Occipital lobe (tissue), 2 donors: ENCODE data around the gene MMP23B. TPM values are rescaled to one million over a fixed set of nuclear protein-coding genes. Genes with fewer than 3 reads are reported as not detected.
"Not testable (repeated sequence)": the region's sequence is repeated elsewhere in the genome, so short reads cannot be mapped to it uniquely, and the experiment has no call there.

ENCODE experiments used
- DNase-seq: peaks from one replicate; lab custom pipeline; 2025; lab: John Stamatoyannopoulos, UW
- total RNA-seq: library from RNA; depleted of rRNA; stranded (reverse); fragments of >200 nt; gene quantifications from one replicate; pipeline ENCODE4 v1.2.3, GENCODE V29; 2014

Gene MMP23B
- total RNA-seq, 1 donor from 2014 or later, result 0.31 TPM

DNA sequence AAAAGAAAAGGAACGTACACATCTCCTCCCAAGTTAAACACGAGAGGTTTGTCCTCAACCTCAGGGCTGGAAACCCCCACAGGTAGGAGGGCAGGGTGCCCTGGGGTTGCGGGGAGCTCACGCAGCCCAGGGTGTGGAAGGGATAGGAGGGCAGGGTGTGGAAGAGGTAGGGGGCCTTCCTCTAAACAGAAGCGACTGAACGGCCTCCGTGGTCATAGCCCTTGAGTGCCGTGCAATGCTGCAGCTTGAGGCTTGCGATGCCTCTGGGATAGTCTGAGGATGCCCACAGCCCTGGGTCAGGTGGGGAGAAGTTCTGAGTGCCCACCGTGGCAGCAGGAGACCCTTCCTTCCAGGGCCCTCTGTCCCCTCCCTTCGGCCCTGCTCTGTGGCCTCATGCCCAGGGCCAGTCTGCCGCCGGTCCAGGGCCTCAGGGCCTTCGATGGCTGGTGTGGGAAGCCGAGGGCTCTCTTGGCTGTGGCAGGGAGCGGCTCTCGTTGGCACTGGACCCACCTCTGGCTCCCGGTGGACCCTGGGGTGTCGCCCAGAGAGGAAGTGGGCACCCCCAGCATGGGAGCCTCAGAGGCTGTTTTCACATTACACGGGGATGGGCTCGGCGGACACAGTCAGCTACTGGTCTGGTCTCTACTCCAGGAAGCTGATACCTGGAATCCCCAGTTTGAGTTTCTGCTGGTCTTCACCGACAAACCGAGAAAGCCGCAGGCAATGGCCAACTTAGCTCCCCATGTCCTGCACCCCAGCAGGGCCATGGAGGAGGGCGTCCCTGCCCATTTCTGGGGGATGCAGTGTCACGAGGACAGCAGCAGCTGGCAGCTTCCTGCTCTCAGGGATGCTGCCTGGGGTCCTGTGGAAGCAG is 33.2 kb downstream of the MMP23B start:
- no peak for DNase-seq

DNA sequence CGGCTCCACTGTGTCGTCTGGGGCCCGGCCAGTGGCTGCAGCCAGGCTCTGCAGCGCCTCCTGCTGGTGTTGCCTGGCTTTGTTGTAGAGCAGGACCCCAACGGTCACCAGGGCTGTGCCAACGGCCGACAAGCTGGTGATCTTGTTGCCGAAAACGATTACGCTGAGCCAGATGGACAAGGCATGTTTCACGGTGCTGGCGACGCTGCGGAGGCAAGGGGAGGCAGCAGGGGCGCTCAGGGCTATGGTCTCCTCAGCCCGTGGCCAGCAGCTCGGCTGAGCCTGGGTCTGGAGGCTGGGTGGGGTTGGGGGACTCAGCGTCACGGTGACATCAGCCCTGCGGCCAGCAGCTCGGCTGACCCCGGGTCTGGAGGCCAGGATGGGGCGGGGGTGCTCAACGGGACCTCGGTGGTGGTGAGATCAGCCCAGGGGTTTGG is 33.9 kb downstream of the MMP23B start:
- no peak for DNase-seq

DNA sequence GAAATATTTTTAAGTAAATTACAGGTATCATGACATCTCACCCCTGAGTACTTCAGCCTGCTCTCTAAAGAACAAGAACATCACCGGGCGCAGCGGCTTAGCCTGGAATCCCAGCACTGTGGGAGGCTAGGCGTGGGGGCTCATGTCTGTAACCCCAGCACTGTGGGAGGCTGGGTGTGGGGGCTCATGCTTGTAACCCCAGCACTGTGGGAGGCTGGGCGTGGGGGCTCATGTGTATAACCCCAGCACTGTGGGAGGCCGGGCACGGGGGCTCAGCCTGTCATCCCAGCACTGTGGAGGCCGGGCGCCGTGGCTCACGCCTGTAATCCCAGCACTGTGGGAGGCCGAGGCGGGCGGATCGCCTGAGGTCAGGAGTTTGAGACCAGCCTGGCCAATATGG is 34.6 kb downstream of the MMP23B start:
- no peak for DNase-seq

DNA sequence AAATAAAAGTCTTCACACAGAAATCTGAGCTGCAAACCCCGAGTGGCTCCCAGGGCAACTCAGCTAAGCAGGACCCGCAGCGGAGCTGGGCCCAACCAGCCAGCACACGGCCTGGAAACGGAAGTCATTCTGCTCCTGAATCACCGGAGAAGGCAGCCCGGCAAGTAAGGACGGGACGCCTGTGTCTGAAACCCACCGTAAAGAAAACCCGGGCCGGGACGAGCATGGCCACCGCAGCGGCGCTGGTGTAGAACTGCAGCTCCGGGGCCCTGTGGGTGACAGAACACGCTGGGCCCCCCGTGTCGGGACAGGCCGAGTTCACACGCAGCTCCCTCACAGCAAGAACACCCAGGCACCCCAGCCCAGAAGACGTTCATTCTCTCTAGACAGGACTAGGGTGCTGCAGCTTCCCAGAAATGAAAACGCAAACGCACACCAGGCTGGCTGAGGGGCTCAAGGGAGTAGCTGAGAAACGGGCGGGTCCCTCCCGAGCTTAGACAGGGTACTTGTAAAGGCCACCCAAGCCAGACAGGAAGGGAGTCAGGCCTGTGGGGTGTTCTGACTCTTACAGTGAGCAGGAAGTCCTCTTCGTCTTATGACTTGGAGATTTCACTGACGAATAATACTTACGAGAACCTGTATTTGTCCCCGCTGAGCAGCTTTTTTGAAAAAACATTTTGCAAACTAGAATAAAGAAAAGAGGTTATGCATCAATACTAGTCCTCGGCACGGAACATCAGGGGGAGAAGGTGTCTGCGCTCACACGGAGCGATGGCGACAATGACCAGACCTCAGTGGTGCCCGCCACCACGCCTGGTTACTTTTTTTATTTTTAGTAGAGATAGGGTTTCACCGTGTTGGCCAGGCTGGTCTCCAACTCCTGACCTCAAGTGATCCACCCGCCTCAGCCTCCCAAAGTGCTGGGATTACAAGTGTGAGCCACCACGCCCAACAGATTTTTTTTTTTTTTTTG is 37.8 kb downstream of the MMP23B start:
- DNase-seq, result no peak

DNA sequence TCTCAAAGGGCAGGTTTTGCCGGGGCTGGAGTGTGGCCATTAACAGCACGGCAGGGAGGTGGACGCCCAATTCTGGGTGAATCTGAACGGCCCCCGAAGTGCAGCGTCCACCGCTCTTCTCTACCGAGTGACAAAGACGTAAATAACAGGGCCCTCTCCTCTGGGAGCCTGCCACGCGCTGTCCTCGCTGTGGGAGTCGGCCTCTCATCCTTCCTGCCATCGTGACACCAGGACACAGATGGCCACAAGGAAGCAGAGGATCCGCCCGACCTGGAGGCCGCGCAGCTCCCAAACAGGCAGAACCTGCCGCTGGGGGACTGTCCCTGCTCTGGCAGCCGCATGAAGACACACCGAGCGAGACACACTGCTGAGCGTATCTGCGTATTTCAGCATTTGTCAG is 38.9 kb downstream of the MMP23B start:
- no peak for DNase-seq

DNA sequence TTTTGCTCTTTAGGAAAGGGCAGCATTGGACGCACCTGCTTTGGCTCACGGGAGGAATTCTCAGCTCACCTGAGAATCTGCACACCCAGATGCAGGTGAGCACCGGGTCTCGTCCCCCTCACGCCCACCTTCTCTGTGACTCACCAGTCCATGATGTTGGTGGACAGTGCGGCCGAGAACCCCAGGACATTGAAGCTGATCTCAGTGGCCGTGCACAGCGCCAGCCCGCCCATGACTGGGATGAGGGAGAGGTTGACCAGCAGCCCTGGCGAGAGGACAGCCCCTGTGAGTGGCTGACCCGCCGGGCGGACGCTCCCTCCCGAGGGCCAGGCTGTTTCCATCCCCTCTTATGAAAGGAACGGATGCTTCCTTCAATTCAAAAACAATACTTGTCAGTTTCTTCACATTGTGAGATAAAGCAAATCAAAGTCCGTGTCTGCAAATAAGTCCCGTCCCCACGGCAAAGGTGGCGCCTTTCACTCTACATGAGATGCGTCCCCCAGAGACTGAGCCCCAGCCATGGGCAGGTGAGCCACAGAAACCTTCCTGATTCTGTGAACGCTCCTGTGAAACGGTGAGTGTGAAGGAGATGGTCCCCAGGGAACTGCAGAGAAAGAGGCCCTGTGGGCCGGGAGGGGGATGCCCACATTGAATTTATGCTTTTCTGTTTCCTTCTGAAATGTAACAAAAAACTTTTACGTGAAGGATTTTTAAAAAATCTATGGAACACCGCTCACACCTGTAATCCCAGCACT is 39.6 kb downstream of the MMP23B start:
- DNase-seq, result no peak

DNA sequence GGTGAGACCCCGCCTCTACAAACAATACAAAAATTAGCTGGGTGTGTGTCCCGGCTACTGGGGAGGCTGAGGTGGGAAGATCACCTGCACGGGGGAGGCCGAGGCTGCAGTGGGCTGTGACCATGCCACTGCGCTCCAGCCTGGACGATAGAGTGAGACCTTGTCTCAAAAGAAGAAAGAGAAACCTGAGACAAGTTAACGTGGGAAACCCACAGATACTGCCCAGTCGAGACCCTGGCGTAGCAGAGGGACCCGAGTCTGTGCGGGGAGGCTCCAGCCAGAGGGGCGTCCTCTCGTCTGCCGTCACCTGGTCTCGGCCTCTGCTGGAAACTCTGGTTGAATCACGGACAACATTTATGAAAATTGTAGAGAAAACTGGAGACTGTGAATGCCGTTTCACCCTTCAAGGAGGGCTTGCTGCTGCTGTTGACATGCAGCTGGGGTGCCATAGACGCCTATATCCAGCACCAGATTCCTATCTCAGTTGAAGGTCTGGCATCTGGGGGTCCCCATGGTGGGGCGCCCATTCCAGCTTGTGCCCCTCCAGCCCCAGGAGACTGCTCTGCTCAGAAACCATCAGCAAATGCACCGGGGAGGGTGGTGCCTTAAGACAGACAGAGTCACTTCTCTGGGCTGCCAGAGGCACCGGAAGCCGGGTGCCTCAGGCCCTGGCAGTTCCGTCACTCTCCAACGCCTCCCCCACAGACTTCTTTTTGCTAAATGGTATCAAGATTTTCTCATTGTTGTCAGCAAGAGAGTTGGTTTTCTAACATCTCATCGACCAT is 40.4 kb downstream of the MMP23B start:
- DNase-seq, result no peak

DNA sequence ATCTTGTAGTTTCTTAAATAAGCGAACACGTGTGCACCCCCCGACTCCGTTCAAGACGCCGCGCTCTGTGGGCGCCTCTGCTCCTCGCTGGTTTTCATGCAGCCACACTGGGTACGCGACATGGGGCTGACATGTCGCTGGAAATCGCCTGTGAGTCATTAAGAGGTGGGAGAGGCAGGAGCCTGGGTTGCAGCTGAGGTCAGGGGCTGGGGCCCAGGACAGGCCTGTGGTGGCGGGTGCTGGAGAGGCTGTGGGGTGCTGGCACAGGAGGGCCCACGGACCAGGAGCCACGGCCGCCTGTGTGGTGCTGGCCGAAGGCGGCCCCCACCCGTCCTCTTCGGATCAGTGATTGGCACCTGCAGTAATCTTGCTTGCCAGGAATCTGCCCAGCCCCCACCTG is 42.8 kb downstream of the MMP23B start:
- DNase-seq, result not testable (repeated sequence)

DNA sequence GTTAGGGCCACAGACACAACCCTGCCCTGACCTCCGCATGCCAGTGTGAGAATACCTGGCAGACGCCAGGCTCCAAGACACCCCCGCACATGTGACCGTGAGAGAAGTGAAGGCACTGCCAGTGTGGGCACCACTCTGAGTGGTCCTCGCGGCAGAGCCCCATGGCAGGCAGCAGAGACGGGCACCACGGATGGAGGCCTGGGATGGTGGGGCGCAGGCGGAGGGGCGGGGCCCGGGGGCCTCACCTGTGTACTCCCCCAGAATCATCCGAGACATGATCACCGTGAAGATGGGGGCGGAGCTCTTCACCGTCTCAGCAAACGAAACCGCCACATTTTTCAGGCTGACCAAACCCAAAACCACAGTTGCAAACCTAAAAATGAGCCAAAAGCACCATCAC is 43.2 kb downstream of the MMP23B start:
- not testable (repeated sequence) for DNase-seq

DNA sequence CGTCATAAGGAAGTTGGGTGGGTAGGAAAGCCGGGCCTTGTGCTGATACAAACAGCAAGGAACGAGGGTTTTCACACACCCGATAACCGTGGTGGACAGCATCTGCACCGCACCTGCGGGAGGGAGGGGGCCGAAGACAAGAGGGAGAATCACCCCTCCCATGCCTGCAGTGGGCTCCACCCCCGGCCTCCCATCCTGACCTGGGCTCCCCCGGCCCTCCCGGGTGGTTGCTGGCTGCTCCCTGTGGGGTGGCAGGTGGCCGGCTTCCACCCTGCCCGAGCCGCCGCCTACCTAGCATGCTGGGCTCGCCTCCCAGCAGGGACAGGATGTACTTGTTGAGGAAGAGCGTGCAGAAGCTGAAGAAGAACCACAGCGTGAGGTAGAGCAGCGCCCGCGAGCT is 44.1 kb downstream of the MMP23B start:
- not testable (repeated sequence) for DNase-seq

DNA sequence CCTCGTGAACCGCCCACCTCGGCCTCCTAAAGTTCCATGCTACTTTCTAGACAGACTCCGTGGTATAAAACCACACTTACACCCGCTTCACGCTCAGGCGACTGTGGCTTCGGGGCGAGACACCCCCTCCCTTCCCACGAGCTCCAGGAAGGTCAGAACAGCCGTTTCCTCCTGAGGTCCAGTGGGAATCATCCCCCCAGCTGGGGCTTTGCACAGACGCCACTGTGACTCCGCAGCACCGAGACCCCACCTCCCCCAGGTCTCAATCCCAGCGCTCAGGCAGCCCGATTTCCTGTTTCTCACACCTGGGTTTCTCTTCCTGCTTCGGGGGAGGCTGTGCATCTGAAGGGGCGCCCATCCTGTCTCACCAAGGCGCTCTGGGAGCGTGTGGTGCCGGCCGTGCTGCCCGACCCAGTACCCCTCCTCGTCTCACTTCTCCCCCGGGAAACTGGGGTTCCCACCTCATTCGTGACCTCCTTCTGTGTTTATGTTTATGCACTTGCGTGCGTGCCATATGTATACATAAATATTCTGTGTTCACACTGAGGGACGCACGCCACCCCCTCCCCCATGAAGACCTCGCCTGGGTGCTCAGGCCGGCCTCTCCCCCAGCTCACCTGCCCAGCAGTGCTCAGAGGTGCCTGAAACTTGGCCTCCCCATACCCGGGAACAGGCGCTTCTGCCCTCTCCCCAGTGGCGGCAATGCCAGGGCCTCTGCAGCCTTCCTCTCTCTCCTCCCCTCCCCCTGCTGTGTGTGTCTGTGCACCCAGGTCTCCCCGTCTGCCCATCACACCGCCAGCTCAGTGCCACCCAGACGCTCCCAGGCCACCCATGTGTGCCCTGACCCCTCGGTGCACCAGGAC is 46.0 kb downstream of the MMP23B start:
- no peak for DNase-seq

DNA sequence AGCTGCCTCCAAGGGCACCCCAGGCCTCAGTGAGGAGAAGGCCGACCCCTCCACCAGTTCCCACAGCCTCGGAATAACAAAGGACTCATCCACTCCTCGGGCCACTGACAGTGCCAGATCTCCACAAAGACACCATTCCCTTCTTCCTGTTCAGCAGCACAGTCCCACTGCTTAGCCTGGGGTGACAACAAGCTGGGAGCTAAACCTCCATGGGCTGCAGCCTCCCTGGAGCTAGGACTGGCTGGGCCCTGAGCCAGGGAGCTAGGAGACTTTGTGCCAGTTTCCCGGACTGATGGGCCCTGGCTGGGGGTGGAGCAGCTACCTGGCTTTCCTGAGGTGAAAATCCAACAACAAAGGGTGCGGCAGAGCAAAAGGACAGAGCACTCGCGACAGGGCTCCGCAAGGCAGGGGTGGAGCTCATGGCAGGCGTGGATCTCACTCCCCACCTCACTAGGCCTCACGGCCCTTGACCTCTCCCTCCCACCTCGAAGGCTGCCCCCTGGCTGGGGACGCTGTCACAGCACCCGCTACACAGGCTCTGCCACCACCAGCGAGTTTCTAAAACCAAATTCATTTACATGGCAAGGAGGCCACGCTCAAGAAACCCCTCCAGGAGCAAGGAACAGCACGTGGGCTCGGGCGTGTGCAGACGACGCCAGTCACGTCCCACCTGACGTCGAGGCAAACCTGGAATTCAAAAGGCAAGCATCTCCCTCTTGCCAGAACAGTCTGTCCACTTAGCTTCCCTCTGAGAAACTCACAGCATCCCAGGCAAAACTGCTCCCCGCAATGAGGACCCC is 46.8 kb downstream of the MMP23B start:
- DNase-seq, result no peak

DNA sequence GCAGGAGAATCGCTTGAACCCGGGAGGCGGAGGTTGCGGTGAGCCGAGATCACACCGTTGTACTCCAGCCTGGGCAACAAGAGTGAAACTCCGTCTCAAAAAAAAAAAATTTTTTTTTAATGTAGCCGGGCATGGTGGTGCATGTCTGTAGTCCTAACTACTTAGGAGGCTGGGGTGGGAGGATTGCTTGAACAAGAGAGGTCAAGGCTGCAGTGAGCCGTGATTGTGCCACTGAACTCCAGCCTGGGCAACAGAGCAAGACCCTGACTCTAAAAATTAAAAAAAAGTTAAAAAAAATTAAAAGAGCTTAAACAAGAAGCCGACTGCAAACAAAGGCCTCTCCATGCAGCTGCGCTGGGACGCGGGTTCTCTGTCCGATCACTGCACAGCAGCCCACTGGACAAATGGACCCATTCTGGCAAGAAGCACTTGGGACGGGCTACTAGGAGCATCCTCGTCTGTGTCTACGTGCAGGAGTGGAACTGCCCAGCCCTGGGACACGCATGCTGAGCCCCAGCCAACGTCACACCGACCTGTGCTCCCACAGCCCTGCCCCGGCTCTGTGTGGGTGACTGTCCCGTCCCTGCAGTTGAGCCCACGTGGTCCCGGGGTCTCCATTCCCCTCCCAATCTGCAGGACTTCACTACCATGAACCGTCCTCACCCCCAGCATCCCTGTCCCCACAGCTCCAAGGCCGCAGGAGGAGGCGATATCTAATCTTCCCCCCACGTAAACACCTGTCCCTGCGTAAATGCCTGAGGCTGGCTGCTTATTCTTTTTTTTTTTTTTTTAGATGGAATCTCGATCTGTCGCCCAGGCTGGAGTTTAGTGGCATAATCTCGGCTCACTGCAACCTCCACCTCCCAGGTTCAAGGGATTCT is 48.3 kb downstream of the MMP23B start:
- no peak for DNase-seq

DNA sequence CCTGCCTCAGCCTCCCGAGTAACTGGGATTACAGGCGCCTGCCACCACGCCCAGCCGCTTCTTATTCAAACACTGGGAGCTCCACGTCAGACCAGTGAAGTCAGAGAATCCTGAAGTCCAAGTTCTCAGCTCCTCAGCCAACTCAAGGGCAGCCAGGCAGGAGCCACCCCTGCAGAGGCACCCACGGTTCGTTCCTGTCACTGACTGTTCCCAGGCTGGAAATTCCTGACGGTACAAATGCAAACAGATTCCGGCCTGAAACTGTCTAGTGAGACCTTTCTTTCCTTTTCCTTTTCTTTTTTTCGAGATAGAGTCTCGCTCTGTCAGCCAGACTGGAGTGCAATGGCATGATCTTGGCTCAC is 48.9 kb downstream of the MMP23B start:
- DNase-seq, result peak; percentile 6

DNA sequence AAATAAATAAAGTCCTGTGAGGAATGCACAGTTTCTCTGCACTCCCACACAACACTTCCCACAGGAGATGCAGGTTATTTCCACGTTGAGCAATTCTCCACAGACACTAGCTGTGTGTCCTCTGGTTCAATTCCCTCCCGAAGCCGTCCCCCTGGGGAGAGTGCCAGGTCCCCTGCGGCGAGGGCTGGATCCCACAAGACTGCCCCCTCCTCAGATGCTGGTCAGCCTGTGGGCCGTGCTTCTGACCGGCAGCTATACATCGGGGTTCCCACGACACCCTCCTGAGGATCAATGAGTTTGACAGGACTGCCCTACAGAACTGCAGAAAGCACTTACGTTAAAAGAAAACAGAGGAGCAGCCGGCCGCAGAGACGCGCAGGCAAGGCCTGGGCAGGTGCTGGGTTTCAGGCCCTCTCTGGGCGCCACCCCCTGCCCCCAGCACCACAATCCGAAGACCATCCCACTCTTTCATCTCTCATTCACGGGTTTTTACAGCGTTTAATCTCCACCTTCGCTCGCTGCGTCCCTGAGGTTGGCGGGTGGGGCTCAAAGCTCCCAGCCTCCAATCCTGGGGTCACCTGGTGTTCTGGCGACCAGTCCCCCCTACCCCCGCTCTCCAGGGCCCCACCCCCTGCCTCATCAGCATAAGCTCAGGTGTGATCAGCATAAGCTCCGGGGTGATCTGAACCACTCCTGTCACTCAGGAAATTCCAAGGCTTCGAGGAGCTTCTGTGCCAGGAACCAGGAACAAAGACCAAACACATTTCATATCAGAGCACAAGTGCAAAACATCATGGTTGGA is 51.3 kb downstream of the MMP23B start:
- no peak for DNase-seq
